ENCODE results near the gene ZNF677. TPM values are rescaled to one million over a fixed set of nuclear protein-coding genes. Genes with fewer than 3 reads are reported as not detected.

The ZNF677 gene
- total and polyA plus RNA-seq, 2 donors (not counting 3 experiments of a cell fraction or from before 2014, with no cell fraction given) = 13.4 to 21.0 TPM

- TF ChIP-seq, protein P1, sequence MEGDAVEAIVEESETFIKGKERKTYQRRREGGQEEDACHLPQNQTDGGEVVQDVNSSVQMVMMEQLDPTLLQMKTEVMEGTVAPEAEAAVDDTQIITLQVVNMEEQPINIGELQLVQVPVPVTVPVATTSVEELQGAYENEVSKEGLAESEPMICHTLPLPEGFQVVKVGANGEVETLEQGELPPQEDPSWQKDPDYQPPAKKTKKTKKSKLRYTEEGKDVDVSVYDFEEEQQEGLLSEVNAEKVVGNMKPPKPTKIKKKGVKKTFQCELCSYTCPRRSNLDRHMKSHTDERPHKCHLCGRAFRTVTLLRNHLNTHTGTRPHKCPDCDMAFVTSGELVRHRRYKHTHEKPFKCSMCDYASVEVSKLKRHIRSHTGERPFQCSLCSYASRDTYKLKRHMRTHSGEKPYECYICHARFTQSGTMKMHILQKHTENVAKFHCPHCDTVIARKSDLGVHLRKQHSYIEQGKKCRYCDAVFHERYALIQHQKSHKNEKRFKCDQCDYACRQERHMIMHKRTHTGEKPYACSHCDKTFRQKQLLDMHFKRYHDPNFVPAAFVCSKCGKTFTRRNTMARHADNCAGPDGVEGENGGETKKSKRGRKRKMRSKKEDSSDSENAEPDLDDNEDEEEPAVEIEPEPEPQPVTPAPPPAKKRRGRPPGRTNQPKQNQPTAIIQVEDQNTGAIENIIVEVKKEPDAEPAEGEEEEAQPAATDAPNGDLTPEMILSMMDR (IDR thresholded peaks at IDR 0.05; ENCODE audit: extremely low read depth in 1 of 2, insufficient read depth in 1 of 2, low read depth in 1 of 2, low read length in 2 of 2) = no peak
- peak; percentile 55 for TF ChIP-seq POLR2AphosphoS5 (IDR thresholded peaks at IDR 0.05; ENCODE audit: insufficient read depth, low read depth, low read length)
- no peak for TF ChIP-seq JUN (IDR thresholded peaks at IDR 0.05; ENCODE audit: borderline replicate concordance, insufficient read depth, insufficient read length, low read depth)
- TF ChIP-seq EZH2 (IDR thresholded peaks at IDR 0.05; ENCODE audit: borderline replicate concordance, low read depth, low read length, severe bottlenecking) = no peak
- no peak for TF ChIP-seq GATA2 (IDR thresholded peaks at IDR 0.05; ENCODE audit: insufficient read depth, insufficient read length, low read depth, low read length)
- peak; percentile 83 for TF ChIP-seq POLR2A (IDR thresholded peaks at IDR 0.05; ENCODE audit: low read depth, low read length)
- CTCF ChIA-PET = interaction anchor here (1.0 kb wide), 1 partner anchor 228 kb away, joined by 3 read pairs; no protein-coding TSS in a partner anchor
- Histone ChIP-seq H4K20me1 (replicated peaks; ENCODE audit: control insufficient read depth, extremely low read depth, insufficient read depth, low read length) (no peaks in the 10 kb centered on the region), H3K4me3 (replicated peaks in 1 of 3; ENCODE audit: insufficient read depth in 1 of 3, low read depth in 1 of 3, low read length in 3 of 3) (peak overlapping the region; percentile 63 to 99 (median 99)), H3K79me2 (ENCODE audit: control insufficient read depth, insufficient read depth, low read length) (no peaks in the 10 kb centered on the region), H3K36me3 (ENCODE audit: control insufficient read depth in 2 of 2, extremely low read depth in 1 of 2, insufficient read depth in 2 of 2, low read length in 2 of 2) (no peaks in the 10 kb centered on the region), H3K4me1 (ENCODE audit: control insufficient read depth, extremely low read depth, insufficient read depth, low read length) (peaks cover 2% of the 10 kb centered on the region), H3K9me1 (replicated peaks; ENCODE audit: control insufficient read depth, extremely low read depth, insufficient read depth, low read length) (no peaks in the 10 kb centered on the region), H3K27ac (ENCODE audit: insufficient read depth, low read depth, low read length) (peak overlapping the region; percentile 57), H3K4me2 (ENCODE audit: insufficient read depth, low read length) (peak overlapping the region; percentile 66), H3K9me3 (replicated peaks; ENCODE audit: control insufficient read depth, insufficient read depth, low read length) (peaks cover 2% of the 10 kb centered on the region), H2AFZ (ENCODE audit: low read depth, low read length) (peak overlapping the region; percentile 99), H3K27me3 (ENCODE audit: control insufficient read depth in 2 of 2, insufficient read depth in 2 of 2, low read length in 2 of 2) (no peaks in the 10 kb centered on the region), H3K9ac (replicated peaks; ENCODE audit: extremely low read depth, insufficient read depth, low read length) (peak overlapping the region; percentile 96)
- intact Hi-C loops (cut with micrococcal nuclease) = loop anchor here (1.0 to 10.0 kb wide), 11 partner anchors 55 to 838 kb away; partner anchors contain the start of genes ZNF160, ZNF528, ZNF677 and ZNF761
- dilution Hi-C loops (cut with MboI; ENCODE audit: extremely low pct_ligation_motif_present, low sequenced_read_pairs) = no loop called here
- FAIRE-seq = peak; percentile 92
- POLR2A ChIA-PET = interaction anchor here (0.7 kb wide), 1 partner anchor 16 kb away, joined by 3 read pairs; no protein-coding TSS in a partner anchor
- peak; percentile 90 for DNase-seq (ENCODE audit: low read depth, low spot score)
- TSS peak; percentile 69 for BruUV-seq (replicated peaks)
Measured at GRCh38 chr19:53196777-53197396, 57.8 kb downstream of the ZNF677 start.

Data from endothelial cell of umbilical vein (primary cell).